Caco-2 (cell line): ENCODE results near the gene PALB2. TPM values are rescaled to one million over a fixed set of nuclear protein-coding genes. Genes with fewer than 3 reads are reported as not detected.

Experiments used
- BruUV-seq: library from RNA; stranded (reverse); fragments of 400-500 nt; replicated peaks from 2 replicates; lab custom pipeline; 2021; lab: Mats Ljungman, UMichigan
- CTCF ChIA-PET: fragments of 300-600 bp; sonication (Branson Sonifier 250); formaldehyde crosslinking; loops from one replicate; lab custom pipeline; 2022; ENCODE audit warnings: antibody characterized with exemption; lab: Charles Lee
- POLR2A ChIA-PET: fragments of 300-600 bp; sonication (Branson Sonifier 250); formaldehyde crosslinking; loops from one replicate; lab custom pipeline; 2022; ENCODE audit warnings: antibody characterized with exemption; lab: Charles Lee
- DNase-seq, 2 experiments: peaks; one replicate each; pipeline versions ENCODE4 v3.0.0 to v3.0.0-alpha.2; 2020 to 2022
- H3K27me3 ChIP-seq: replicated peaks from 2 replicates; pipeline ENCODE4 v1.6.0; 2011; ENCODE audit warnings: low read length; ENCODE audit not compliant: control insufficient read depth, insufficient read depth
- H3K36me3 ChIP-seq: 2 replicates; pipeline ENCODE4 v1.5.1; 2011; ENCODE audit warnings: low read length; ENCODE audit not compliant: control insufficient read depth, insufficient read depth
- H3K4me1 ChIP-seq: fragments of 250-450 bp; sonication (Bioruptor Pico); 2 replicates; pipeline ENCODE4 v1.5.1; 2020; ENCODE audit warnings: mild to moderate bottlenecking
- H3K4me3 ChIP-seq: 2 replicates; pipeline ENCODE4 v1.5.1; 2011; ENCODE audit warnings: low read depth, mild to moderate bottlenecking, control low read depth, low read length
- H3K9me3 ChIP-seq: fragments of 250-450 bp; sonication (Bioruptor Pico); 2 replicates; pipeline ENCODE4 v1.5.1; 2020; ENCODE audit warnings: mild to moderate bottlenecking, moderate library complexity
- H3K27ac Mint-ChIP-seq: one replicate; pipeline ENCODE4 v1.8.0; 2022; ENCODE audit warnings: mixed read lengths; ENCODE audit not compliant: unreplicated experiment
- H3K27me3 Mint-ChIP-seq: one replicate; pipeline ENCODE4 v1.8.0; 2022; ENCODE audit warnings: mixed read lengths; ENCODE audit not compliant: insufficient read depth, unreplicated experiment
- H3K36me3 Mint-ChIP-seq: one replicate; pipeline ENCODE4 v1.8.0; 2022; ENCODE audit warnings: mild to moderate bottlenecking, mixed read lengths; ENCODE audit not compliant: insufficient read depth, unreplicated experiment
- H3K4me1 Mint-ChIP-seq: one replicate; pipeline ENCODE4 v1.8.0; 2022; ENCODE audit warnings: low read depth, mixed read lengths; ENCODE audit not compliant: unreplicated experiment
- H3K4me3 Mint-ChIP-seq: one replicate; pipeline ENCODE4 v1.8.0; 2022; ENCODE audit warnings: mild to moderate bottlenecking, moderate library complexity, mixed read lengths; ENCODE audit not compliant: unreplicated experiment
- H3K9me3 Mint-ChIP-seq: one replicate; pipeline ENCODE4 v1.8.0; 2022; ENCODE audit warnings: mixed read lengths; ENCODE audit not compliant: unreplicated experiment
- CTCF ChIP-seq, 2 experiments: fragments of 200-600 bp in 1 of 2; IDR thresholded peaks; 1 replicate in 1 of 2; 2 replicates in 1 of 2; pipeline versions ENCODE4 v1.5.1 to v1.8.0; 2011 to 2022; ENCODE audit warnings: antibody characterized with exemption in 1 of 2, control low read depth in 1 of 2, inconsistent platforms in 1 of 2, low read depth in 1 of 2, low read length in 1 of 2, mild to moderate bottlenecking in 1 of 2, moderate library complexity in 1 of 2; ENCODE audit not compliant: insufficient read depth in 1 of 2, severe bottlenecking in 1 of 2, unreplicated experiment in 1 of 2
- intact Hi-C: fragments of 100-400 bp; cut with micrococcal nuclease; formaldehyde crosslinking; loops from one replicate; pipeline ENCODE4 v1.10.0; 2022; ENCODE audit not compliant: unreplicated experiment
- total RNA-seq: library from RNA; stranded (reverse); gene quantifications from 2 replicates; pipeline ENCODE4 v1.2.3, GENCODE V29; 2022

The PALB2 gene
- total RNA-seq, 1 experiment from 2014 or later, result 20.5 TPM

DNA sequence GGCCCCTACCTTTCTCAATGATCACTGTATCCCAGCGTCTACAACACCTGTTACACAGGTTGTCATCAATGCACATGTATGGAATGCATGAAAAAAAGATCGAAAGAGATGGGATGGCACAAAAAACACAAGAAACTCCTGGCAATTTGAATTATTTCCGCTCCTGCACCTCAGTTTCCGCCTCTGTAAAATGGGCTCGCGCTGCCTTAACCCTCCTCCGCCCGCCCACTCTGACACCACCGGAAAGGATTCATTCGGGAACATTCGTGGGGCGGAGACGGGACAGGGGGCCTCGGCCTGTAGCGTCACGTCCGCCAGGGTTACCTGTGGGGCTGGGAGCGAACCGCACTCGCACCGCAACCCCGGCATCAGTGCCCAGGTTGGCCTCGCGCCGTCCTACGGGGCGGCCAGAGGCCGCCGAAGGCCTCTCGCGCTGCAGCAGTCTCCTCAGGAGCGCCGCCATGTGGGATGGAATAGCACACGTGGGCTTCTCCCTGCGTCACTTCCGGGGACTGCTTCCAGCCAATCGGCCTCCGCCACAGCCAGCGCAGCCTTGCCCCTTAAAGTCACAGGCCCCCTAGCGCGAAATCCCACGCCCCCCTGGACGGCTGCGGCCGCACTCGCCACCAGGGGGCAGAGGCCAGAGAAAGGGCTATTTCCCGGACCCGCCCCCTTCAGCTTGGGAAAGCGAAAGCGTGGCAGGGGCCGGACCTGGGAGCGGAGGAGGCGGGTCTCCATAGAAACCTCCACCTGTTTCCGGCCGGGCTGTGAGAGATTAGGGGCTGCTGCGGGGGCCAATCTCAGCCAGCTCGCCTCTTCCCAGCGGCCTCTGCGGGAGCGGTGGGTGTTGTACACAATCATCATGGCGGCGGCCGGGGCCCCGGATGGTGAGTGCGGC lies 84.0 kb downstream of the PALB2 start, which contains the start of the genes EARS2 and UBFD1:
Gene EARS2, minus strand, starts transcription at position 470 of the 898 bp plus-strand sequence. Its CDS starts 7 bp downstream, at position 463.
Gene UBFD1, plus strand, starts transcription at position 847 of the 898 bp plus-strand sequence. Its CDS starts 16 bp downstream, at position 863.
- Mint-ChIP-seq H3K27me3 (no peaks in the 10 kb centered on the region), H3K27ac (peak within 1 kb of the TSS; percentile 90), H3K9me3 (no peaks in the 10 kb centered on the region), H3K4me3 (peak within 1 kb of the TSS; percentile 87), H3K4me1 (no peaks in the 10 kb centered on the region), H3K36me3 (peaks cover 34% of the 10 kb centered on the region)
- TSS peak; percentile 54 for BruUV-seq
- DNase-seq, result peak; percentile 98 to 99
- Histone ChIP-seq H3K36me3 (peaks cover 5% of the 10 kb centered on the region; the same call in 1 of the 2 replicates), H3K4me3 (peak within 1 kb of the TSS; percentile 95), H3K27me3 (no peaks in the 10 kb centered on the region), H3K9me3 (no peaks in the 10 kb centered on the region), H3K4me1 (peaks cover 13% of the 10 kb centered on the region)
- intact Hi-C loops, result loop anchor here (1.0 to 5.0 kb wide), 3 partner anchors 39 to 84 kb away; partner anchors contain the start of genes DCTN5, NDUFAB1 and PALB2
- POLR2A ChIA-PET, result interaction anchor here (0.5 to 1.4 kb wide), 8 partner anchors 8 to 122 kb away, joined by 3 to 9 read pairs (median 6); partner anchors contain the start of gene PLK1
- peak; percentile 75 to 94 for TF ChIP-seq CTCF (IDR thresholded peaks at IDR 0.05; ENCODE audit: insufficient read depth in 1 of 2, low read depth in 1 of 2, low read length in 1 of 2, severe bottlenecking in 1 of 2, unreplicated experiment in 1 of 2)
- CTCF ChIA-PET, result interaction anchor here (0.6 to 1.0 kb wide), 3 partner anchors 18 to 60 kb away, joined by 3 to 8 read pairs (median 4); no protein-coding TSS in a partner anchor

DNA sequence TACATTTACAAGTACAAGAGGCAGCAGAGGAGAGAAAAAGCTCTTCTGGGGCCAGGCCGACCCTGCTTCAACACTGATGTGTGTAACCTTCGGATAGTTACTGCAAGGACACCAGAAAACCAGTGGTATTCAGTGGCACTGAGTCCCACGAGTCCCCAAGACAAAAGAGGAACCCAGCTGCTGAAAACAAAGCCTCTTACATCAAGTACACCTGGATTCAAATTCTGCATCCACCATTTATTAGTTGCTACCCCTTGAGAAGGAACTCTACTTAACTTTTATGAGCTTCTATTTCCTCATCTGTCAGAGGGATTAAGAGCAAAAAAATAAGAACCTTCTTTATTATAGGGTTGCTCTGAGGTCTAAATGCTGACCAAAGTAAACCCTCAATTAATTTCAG lies 86.6 kb downstream of the PALB2 start:
- peaks cover 13% of the 10 kb centered on the region for H3K4me1 ChIP-seq
- CTCF ChIA-PET, result no interaction called here
- no TSS peak for BruUV-seq
- Mint-ChIP-seq H3K4me3 (no peak overlapping the region), H3K36me3 (peaks cover 37% of the 10 kb centered on the region), H3K4me1 (no peaks in the 10 kb centered on the region), H3K27ac (no peak overlapping the region), H3K9me3 (no peaks in the 10 kb centered on the region), H3K27me3 (no peaks in the 10 kb centered on the region)
- no peak overlapping the region for H3K4me3 ChIP-seq
- no peaks in the 10 kb centered on the region for H3K9me3 ChIP-seq
- no peak for DNase-seq
- POLR2A ChIA-PET, result no interaction called here
- intact Hi-C loops, result no loop called here
- TF ChIP-seq CTCF (IDR thresholded peaks at IDR 0.05; ENCODE audit: insufficient read depth in 1 of 2, low read depth in 1 of 2, low read length in 1 of 2, severe bottlenecking in 1 of 2, unreplicated experiment in 1 of 2), result no peak
- H3K27me3 ChIP-seq, result no peaks in the 10 kb centered on the region
- peaks cover 4% of the 10 kb centered on the region for H3K36me3 ChIP-seq

Other genes with a start within 250 kb of the PALB2 start
- gene COG7, start 188.1 kb downstream of the PALB2 start, total RNA-seq, result 12.0 and 12.4 TPM in 2 replicates
- 92.7 and 93.4 TPM in 2 replicates for gene GGA2, start 130.8 kb downstream of the PALB2 start, total RNA-seq
- 29.6 and 32.4 TPM in 2 replicates for gene EARS2, start 84.0 kb downstream of the PALB2 start, total RNA-seq
- gene UBFD1, start 83.6 kb downstream of the PALB2 start, total RNA-seq, result 78.6 and 83.1 TPM in 2 replicates
- 83.4 and 87.1 TPM in 2 replicates for gene NDUFAB1, start 45.0 kb downstream of the PALB2 start, total RNA-seq
- 91.0 and 101 TPM in 2 replicates for gene DCTN5, start 156 bp upstream of the PALB2 start, total RNA-seq
- 104 and 114 TPM in 2 replicates for gene PLK1, start 37.6 kb upstream of the PALB2 start, total RNA-seq
- gene ERN2, start 71.9 kb upstream of the PALB2 start, total RNA-seq, result not detected in 2 replicates
- gene CHP2, start 113.7 kb upstream of the PALB2 start, total RNA-seq, result not detected in 2 replicates
- gene PRKCB, start 194.7 kb upstream of the PALB2 start, total RNA-seq, result not detected in 2 replicates